NOMO-1 treated with DMSO at 0.1 percent for 48 hours (cell line): Measurements from ENCODE around the gene ESYT1.
A peak's percentile ranks its signal among the peaks of the same experiment; 100 is the strongest.

ENCODE experiments used
- DNase-seq: peaks from one replicate; lab custom pipeline; 2025; ENCODE audit not compliant: unreplicated experiment; lab: John Stamatoyannopoulos, UW

ESYT1 gene

DNA sequence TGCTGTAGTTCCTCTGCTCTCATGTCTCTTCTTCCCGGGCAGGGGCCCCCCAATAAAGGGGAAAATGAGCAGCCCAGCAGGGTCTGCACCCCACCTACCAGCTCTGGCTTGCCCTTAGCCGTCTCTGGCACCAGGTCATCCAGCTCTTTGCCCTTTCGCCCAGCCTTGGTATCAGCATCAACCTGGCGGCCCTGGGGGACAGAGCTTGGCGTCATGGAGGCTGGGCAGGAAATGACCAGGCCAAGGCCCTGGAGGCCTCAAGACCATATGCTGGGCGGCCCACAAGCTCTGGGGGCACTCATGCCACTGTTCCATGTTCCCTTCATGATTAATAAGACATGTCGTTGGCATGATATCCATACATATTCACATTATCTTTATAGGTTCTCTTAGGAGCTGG, 44.8 kb downstream of the ESYT1 start:
- no peak for DNase-seq

DNA sequence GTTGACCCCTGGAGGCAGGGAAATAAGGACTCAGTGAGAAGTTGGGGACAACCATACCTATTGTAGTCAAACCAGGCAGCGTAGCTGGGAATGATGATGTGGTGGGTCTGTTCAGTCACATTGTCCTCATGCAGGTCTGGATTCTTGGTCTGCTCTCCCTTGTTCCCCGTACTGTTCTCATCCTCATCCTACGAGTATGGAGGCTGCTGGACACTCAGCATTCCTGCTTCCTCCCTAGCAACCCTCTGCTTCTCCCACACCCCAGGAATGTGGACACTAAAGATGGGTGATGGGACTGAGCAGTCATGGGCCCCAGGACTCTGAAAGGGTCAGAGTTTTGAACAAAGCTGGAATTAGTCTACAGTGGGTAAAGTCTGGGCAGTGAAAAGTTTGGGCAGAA, 50.3 kb downstream of the ESYT1 start:
- no peak for DNase-seq

- no peak for DNase-seq
These were observed 58.9 kb downstream of the ESYT1 start for GRCh38 chr12:56186957-56187356.

DNA sequence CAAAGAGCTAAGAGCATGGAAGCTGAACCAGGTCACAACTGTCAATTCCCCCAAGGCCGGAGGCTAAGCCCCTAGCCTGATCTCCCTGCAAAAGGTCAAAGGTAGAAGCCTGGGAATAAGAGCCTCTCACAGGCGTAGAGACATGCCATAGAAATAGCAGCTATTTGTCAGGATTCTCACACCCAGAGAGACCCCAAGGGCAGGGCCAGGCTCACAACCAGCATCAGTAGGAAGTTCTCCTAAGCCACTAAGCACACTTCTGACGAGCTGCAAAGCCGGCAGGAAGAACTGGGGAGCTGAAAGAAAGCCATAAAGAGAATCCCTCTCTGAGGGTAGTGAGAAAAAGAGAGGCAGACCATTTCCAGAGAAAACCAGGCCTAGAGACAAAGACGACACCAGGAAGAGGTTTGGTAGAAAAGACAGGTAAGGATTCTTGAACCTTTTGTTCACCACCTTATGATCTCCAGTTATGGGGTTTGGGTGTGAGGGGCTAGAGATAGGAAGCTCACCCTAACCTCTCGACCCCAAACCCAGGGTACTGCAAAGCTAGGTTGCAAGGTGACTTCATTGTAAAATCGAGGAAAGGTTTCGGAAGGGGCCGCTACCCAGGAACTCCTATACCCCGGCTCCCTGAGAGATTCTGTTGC, 60.2 kb downstream of the ESYT1 start:
- no peak for DNase-seq

- DNase-seq = no peak
These were observed 60.7 kb downstream of the ESYT1 start for GRCh38 chr12:56188778-56189098.

- peak; percentile 76 for DNase-seq
These were observed 61.2 kb downstream of the ESYT1 start, which contains the start of gene SMARCC2 for GRCh38 chr12:56189099-56189917. TSS of gene SMARCC2 (minus strand) at chr12:56189483. CDS start at chr12:56189461, 22 bp downstream.

- peak; percentile 70 for DNase-seq
These were observed 62.0 kb downstream of the ESYT1 start for GRCh38 chr12:56189918-56190694.

DNA sequence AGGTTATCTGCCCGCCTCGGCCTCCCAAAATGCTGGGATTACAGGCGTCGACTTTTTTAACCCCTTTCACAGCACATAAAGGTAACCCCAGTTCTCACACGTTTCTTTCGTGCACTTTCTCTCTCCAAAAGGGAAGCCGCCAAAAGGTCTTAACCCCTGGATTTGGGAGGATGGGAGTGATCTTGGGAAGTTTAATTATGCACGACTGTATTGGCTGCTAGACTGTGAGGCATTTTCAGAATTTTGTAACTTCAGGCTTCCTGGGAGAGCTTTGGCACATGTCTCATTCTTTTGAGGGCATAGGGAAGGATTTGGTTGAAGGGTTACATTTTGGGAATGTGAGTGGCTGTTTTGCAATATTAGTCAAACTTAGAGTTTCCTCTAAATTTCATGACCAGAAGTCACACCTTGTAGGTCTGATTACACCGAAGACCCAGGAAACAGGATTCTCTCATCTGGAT, 62.7 kb downstream of the ESYT1 start:
- no peak for DNase-seq

DNA sequence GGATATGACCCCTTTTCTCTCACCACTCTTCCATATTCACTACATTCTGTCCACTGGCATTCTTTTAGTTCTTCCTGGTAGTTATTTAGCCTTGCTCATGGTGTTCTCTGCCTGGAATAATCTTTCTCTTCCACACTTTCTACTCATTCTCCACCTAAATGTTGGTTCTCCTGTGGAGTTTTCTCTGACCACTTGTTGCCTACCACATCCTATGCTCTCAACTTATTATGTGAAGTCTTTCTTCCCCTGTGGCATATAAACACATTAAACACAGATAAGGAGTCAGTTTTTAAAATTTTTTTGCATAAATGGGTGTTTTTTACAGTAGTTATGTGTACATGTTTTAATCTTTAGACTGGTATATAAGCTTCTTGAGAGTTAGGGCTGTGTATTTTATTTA, 64.5 kb downstream of the ESYT1 start:
- no peak for DNase-seq

DNA sequence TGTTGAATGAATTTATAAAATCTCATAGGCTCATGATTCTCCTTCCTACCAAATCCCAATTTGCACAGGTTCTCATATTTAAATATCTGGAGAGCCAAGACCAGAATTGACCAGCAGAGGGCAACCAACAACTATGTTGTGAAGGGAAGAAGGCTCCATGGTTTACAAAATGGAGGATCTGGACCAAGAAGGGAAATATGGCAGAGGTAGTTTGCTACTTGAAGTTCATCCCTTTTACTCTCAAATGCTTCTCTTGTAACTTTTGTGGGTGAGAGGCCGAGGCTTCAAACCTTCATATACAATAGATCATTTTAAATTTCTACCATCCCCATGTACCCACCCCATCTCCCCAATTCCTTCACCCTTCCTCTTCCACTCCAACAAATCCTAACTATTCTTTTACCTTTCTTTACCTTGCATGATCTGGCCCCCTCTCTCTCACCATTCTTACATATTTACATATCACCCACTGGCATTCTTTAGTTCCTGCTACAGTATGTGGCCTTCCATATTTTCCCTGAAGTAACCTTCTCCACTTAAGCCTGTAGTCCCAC, 65.0 kb downstream of the ESYT1 start:
- DNase-seq = peak; percentile 84
